C4-2B (cell line): ENCODE results near the gene LIN28B.

Source experiments
- ZFX ChIP-seq: fragments of 450-650 bp; IDR thresholded peaks from 2 replicates; pipeline ENCODE4 v1.6.1; 2017
- TF ChIP-seq, protein P1 (sequence below): fragments of 450-650 bp; conservative IDR thresholded peaks from 2 replicates; pipeline ENCODE4 v1.5.1; 2017; ENCODE audit warnings: mild to moderate bottlenecking

DNA sequence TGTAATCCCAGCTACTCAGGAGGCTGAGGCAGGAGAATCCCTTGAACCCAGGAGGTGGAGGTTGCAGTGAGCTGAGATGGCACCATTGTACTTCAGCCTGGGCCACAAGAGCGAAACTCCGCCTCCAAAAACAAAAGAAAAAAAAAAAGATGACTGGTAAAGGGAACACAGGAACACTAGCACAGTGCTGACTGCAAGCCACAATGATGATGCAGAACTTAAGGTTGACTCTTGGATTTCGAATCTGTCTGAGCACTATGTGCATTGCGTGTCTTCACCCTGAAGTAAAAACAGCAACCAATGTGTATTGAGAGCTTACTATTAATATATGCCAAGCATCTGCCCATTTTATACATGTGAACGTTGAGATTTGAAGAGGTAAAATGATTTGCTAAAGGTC lies 27.6 kb upstream of the LIN28B start:
- TF ChIP-seq, protein P1, sequence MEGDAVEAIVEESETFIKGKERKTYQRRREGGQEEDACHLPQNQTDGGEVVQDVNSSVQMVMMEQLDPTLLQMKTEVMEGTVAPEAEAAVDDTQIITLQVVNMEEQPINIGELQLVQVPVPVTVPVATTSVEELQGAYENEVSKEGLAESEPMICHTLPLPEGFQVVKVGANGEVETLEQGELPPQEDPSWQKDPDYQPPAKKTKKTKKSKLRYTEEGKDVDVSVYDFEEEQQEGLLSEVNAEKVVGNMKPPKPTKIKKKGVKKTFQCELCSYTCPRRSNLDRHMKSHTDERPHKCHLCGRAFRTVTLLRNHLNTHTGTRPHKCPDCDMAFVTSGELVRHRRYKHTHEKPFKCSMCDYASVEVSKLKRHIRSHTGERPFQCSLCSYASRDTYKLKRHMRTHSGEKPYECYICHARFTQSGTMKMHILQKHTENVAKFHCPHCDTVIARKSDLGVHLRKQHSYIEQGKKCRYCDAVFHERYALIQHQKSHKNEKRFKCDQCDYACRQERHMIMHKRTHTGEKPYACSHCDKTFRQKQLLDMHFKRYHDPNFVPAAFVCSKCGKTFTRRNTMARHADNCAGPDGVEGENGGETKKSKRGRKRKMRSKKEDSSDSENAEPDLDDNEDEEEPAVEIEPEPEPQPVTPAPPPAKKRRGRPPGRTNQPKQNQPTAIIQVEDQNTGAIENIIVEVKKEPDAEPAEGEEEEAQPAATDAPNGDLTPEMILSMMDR: no peak
- no peak for TF ChIP-seq ZFX
